PFSK-1 (cell line): Measurements from ENCODE around the gene NCCRP1.

Source experiments
- POLR2AphosphoS5 ChIP-seq: IDR thresholded peaks from 2 replicates; pipeline ENCODE4 v1.6.1; 2012; ENCODE audit warnings: low read depth, mild to moderate bottlenecking, control low read depth, low read length, moderate library complexity
- REST ChIP-seq, 2 experiments: IDR thresholded peaks; 2 replicates each; pipeline versions ENCODE4 v1.6.1 to v1.8.0; 2011 to 2012; ENCODE audit warnings: low read depth in 2 of 2, low read length in 2 of 2, control low read depth in 1 of 2, inconsistent platforms in 1 of 2, mild to moderate bottlenecking in 1 of 2, moderate library complexity in 1 of 2; ENCODE audit not compliant: insufficient read depth in 1 of 2
- SIN3A ChIP-seq: IDR thresholded peaks from 2 replicates; pipeline ENCODE4 v1.6.1; 2012; ENCODE audit warnings: mild to moderate bottlenecking, low read length, moderate library complexity, borderline replicate concordance; ENCODE audit not compliant: insufficient read depth
- TAF1 ChIP-seq: IDR thresholded peaks from 2 replicates; pipeline ENCODE4 v1.6.1; 2012; ENCODE audit warnings: low read length, control low read depth, borderline replicate concordance; ENCODE audit not compliant: insufficient read depth

- TF ChIP-seq SIN3A (no peak), TAF1 (no peak), POLR2AphosphoS5 (no peak), REST (IDR thresholded peaks at IDR 0.05; ENCODE audit: insufficient read depth in 1 of 2, low read depth in 2 of 2, low read length in 2 of 2) (no peak)
Observed at GRCh38 chr19:39199025-39199424, 2.3 kb downstream of the NCCRP1 start.
